Measurements from ENCODE around the gene APLF. TPM values are rescaled to one million over a fixed set of nuclear protein-coding genes. Genes with fewer than 3 reads are reported as not detected.
A peak's percentile ranks its signal among the peaks of the same experiment; 100 is the strongest.

Gene APLF
- total RNA-seq, 1 donor from 2014 or later, result 11.6 TPM

DNA sequence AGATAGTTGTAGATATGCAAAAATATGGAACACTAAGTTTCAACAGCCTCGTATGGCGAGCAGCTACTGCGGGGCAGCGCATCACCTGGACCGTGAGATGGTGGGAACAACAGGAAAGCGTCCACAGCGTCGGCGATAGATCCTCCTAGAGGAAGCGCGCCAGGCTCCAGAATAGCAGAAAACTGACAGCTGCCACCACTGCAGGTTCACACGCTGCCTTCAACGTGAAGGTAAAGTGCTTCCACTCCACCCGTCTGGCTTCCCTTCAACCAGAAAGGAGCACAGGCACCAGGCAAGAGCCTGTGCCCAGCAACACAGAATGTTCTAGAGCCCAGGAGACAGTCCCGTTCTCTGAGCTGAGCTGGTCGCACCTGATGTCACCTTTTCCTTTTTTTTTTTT, 20.3 kb upstream of the APLF start:
- H3K4me3 Mint-ChIP-seq (ENCODE audit: low read depth), result no peak overlapping the region
- TF ChIP-seq, protein P1, sequence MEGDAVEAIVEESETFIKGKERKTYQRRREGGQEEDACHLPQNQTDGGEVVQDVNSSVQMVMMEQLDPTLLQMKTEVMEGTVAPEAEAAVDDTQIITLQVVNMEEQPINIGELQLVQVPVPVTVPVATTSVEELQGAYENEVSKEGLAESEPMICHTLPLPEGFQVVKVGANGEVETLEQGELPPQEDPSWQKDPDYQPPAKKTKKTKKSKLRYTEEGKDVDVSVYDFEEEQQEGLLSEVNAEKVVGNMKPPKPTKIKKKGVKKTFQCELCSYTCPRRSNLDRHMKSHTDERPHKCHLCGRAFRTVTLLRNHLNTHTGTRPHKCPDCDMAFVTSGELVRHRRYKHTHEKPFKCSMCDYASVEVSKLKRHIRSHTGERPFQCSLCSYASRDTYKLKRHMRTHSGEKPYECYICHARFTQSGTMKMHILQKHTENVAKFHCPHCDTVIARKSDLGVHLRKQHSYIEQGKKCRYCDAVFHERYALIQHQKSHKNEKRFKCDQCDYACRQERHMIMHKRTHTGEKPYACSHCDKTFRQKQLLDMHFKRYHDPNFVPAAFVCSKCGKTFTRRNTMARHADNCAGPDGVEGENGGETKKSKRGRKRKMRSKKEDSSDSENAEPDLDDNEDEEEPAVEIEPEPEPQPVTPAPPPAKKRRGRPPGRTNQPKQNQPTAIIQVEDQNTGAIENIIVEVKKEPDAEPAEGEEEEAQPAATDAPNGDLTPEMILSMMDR (IDR thresholded peaks at IDR 0.05; ENCODE audit: unreplicated experiment), result no peak
- H3K9me3 Mint-ChIP-seq (ENCODE audit: low read depth), result no peaks in the 10 kb centered on the region
- H3K4me1 Mint-ChIP-seq (ENCODE audit: low read depth), result no peaks in the 10 kb centered on the region
- no peak for DNase-seq (ENCODE audit: low spot score, unreplicated experiment)
- no peaks in the 10 kb centered on the region for H3K36me3 Mint-ChIP-seq (ENCODE audit: insufficient read depth)
- H3K27ac Mint-ChIP-seq, result no peak overlapping the region
- H3K27me3 Mint-ChIP-seq, result peaks cover 15% of the 10 kb centered on the region

DNA sequence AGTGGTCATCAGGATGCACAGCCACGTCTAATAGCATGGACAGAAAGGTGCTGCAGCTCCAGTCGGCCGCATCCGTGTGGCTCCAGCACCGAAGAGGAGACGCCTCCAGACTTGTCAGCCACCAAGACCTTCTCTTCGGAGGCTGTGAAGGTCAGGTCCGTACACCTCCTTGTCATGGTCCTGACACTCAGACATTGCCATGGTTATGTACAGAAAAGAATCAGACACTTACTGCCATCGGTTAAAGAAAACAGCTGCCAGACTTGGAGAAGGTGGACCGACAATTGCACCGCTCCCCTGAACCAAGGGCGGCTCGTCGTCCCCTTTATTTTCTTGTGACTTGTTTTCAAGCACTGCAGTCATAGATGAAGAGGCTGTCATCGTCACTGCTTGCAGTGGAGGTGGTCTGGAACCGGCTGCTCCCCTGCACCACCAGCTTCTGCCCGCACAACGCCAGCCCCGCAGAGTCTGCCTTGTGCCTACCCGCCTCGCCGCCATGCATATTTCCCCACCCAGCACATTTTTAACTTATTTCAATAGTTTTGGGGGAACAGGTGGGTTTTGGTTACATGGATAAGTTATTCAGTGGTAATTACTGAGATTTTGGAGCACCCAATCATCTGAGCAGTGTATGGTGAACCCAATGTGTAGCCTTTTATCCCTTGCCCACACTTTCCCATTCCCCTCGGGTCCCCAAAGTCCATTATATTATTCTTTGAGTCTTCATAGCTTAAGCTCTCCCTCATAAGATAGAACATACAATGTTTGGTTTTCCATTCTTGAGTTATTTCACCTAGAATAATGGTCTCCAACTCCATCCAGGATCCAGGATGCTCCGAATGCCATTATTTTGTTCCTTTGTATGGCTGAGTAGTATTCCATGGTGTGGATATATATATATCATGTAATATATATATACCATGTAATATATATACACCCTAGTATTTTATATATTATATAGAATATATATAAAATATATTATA, 18.4 kb upstream of the APLF start:
- H3K4me3 Mint-ChIP-seq (ENCODE audit: low read depth), result no peak overlapping the region
- DNase-seq (ENCODE audit: low spot score, unreplicated experiment), result no peak
- TF ChIP-seq, protein P1 (IDR thresholded peaks at IDR 0.05; ENCODE audit: unreplicated experiment), result no peak
- no peaks in the 10 kb centered on the region for H3K36me3 Mint-ChIP-seq (ENCODE audit: insufficient read depth)
- H3K4me1 Mint-ChIP-seq (ENCODE audit: low read depth), result no peaks in the 10 kb centered on the region
- H3K27me3 Mint-ChIP-seq, result peaks cover 7% of the 10 kb centered on the region
- H3K9me3 Mint-ChIP-seq (ENCODE audit: low read depth), result no peaks in the 10 kb centered on the region
- no peak overlapping the region for H3K27ac Mint-ChIP-seq

DNA sequence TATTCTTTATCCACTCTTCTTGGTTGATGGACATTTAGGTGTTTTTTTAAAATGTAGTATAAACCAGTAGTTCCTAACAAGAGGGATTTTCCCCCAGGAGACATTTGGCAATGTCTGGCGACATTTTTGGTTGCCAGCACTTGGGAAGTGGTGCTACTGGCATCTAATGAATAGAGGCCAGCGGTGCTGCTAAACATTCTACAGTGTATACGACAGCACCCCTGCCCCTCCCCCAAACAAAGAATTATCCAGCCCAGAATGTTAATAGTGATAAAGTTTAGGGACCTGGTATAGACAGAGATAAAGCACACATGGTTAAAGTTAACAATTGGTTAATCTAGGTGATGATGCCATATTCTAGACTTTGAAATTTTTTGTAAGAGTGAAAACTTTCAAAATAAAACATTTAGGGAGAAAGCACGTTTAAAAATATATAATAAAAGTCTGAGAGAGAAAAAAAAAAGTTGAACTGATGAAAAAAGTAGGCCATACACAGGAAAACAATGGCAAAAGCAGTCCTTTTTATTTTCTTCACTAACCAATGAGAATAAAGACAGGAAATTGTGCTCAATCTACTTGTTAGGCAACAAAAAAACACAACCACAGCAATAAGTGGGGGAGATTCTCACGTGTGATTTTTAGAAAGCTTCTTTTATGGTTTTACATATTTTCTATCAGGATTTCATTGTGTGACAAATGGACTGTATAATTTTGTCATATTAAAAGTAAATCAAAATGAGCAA, 15.1 kb upstream of the APLF start:
- Mint-ChIP-seq H3K27ac (no peak overlapping the region), H3K4me3 (ENCODE audit: low read depth) (no peak overlapping the region), H3K4me1 (ENCODE audit: low read depth) (no peaks in the 10 kb centered on the region), H3K9me3 (ENCODE audit: low read depth) (no peaks in the 10 kb centered on the region), H3K27me3 (no peaks in the 10 kb centered on the region), H3K36me3 (ENCODE audit: insufficient read depth) (no peaks in the 10 kb centered on the region)
- TF ChIP-seq, protein P1 (IDR thresholded peaks at IDR 0.05; ENCODE audit: unreplicated experiment), result no peak
- no peak for DNase-seq (ENCODE audit: low spot score, unreplicated experiment)

DNA sequence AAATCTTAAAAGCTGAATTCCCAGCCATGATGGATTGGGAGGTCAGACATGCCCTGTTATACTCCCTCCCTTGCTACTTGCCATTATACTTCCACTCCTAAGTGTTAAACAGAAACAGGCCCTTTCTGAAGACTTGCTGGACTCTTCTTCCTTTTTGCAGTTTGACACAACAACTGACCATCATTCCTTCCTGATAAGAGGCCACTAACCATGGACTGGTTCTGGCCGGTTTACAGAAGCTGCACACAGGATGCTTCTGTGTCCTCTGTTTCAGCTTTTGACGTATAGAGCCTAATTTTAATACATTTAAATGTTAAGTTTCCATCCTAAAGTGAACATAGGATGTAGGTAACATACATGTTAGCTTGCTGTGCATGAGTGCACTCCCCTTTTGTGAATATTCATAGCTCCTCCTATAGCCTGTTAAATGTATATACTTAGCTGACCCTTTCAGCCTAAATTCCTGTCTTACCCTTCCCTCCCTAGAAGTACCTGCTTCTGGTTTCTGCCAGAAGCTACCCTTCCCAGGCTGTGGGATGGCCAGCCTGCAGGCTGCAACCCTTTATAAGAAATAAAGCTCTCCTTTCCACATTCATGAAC, 13.5 kb upstream of the APLF start:
- TF ChIP-seq, protein P1 (IDR thresholded peaks at IDR 0.05; ENCODE audit: unreplicated experiment), result no peak
- Mint-ChIP-seq H3K9me3 (ENCODE audit: low read depth) (no peaks in the 10 kb centered on the region), H3K4me1 (ENCODE audit: low read depth) (no peaks in the 10 kb centered on the region), H3K27ac (peak overlapping the region; percentile 8), H3K27me3 (no peaks in the 10 kb centered on the region), H3K4me3 (ENCODE audit: low read depth) (no peak overlapping the region), H3K36me3 (ENCODE audit: insufficient read depth) (no peaks in the 10 kb centered on the region)
- DNase-seq (ENCODE audit: low spot score, unreplicated experiment), result no peak

DNA sequence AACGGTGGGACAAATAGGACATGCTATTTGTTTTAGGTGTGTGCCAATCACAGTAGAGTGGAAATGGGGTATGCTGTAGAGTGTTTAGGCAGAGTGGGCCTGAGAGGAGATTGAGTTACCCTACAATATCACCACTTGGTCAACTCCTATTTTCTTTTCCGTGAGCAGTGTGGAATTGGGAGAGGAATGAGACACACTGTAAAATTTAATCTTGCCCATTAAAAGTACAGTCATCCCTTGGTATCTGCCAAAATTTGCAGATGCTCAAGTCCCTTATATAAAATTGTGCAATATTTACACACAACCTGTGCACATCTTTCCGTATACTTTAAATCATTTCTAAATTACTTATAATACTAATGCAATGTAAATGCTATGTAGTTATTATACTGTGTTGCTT, 12.7 kb upstream of the APLF start:
- Mint-ChIP-seq H3K4me1 (ENCODE audit: low read depth) (no peaks in the 10 kb centered on the region), H3K36me3 (ENCODE audit: insufficient read depth) (no peaks in the 10 kb centered on the region), H3K9me3 (ENCODE audit: low read depth) (no peaks in the 10 kb centered on the region), H3K4me3 (ENCODE audit: low read depth) (no peak overlapping the region), H3K27me3 (no peaks in the 10 kb centered on the region), H3K27ac (no peak overlapping the region)
- TF ChIP-seq, protein P1 (IDR thresholded peaks at IDR 0.05; ENCODE audit: unreplicated experiment), result no peak
- DNase-seq (ENCODE audit: low spot score, unreplicated experiment), result no peak
